Nephron (organoid): Measurements from ENCODE around the gene CYTH4.
A peak's percentile ranks its signal among the peaks of the same experiment; 100 is the strongest.

Experiments
- H3K27ac Mint-ChIP-seq, 3 experiments: 2 replicates each; pipeline ENCODE4 v1.8.0; 2020; ENCODE audit warnings: mixed read lengths in 3 of 3, mild to moderate bottlenecking in 2 of 3, moderate library complexity in 1 of 3
- H3K27me3 Mint-ChIP-seq: 2 replicates; pipeline ENCODE4 v1.8.0; 2021; ENCODE audit warnings: low read depth, mild to moderate bottlenecking, moderate library complexity, mixed read lengths
- H3K36me3 Mint-ChIP-seq: 2 replicates; pipeline ENCODE4 v1.8.0; 2020; ENCODE audit warnings: low read depth, mixed read lengths
- H3K4me1 Mint-ChIP-seq: 2 replicates; pipeline ENCODE4 v1.8.0; 2020; ENCODE audit warnings: mixed read lengths
- H3K4me3 Mint-ChIP-seq, 3 experiments: 2 replicates each; pipeline ENCODE4 v1.8.0; 2020; ENCODE audit warnings: mild to moderate bottlenecking in 3 of 3, mixed read lengths in 3 of 3, moderate library complexity in 2 of 3
- H3K9me3 Mint-ChIP-seq: 2 replicates; pipeline ENCODE4 v1.8.0; 2020; ENCODE audit warnings: mixed read lengths
- CTCF ChIP-seq, 3 experiments: fragments of 200-600 bp; sonication (generic); IDR thresholded peaks; one replicate each; pipeline ENCODE4 v1.5.0; 2021; ENCODE audit warnings: antibody characterized with exemption in 3 of 3; ENCODE audit not compliant: unreplicated experiment in 3 of 3

Gene CYTH4

GRCh38 chr22:37356922-37357321, 74.6 kb downstream of the CYTH4 start:
- no peaks in the 10 kb centered on the region for H3K36me3 Mint-ChIP-seq
- H3K27ac Mint-ChIP-seq: peak overlapping the region in 1 of 3 experiments; percentile 48
- no peak overlapping the region for H3K4me3 Mint-ChIP-seq
- H3K4me1 Mint-ChIP-seq: peaks cover 37% of the 10 kb centered on the region
- H3K9me3 Mint-ChIP-seq: no peaks in the 10 kb centered on the region
- no peak for TF ChIP-seq CTCF (IDR thresholded peaks at IDR 0.05; ENCODE audit: unreplicated experiment in 3 of 3)
- H3K27me3 Mint-ChIP-seq: peaks cover 24% of the 10 kb centered on the region

GRCh38 chr22:37357446-37358075, 75.3 kb downstream of the CYTH4 start:
- H3K4me1 Mint-ChIP-seq: peaks cover 42% of the 10 kb centered on the region
- peaks cover 21% of the 10 kb centered on the region for H3K27me3 Mint-ChIP-seq
- no peak for TF ChIP-seq CTCF (IDR thresholded peaks at IDR 0.05; ENCODE audit: unreplicated experiment in 3 of 3)
- H3K4me3 Mint-ChIP-seq: no peak overlapping the region
- no peaks in the 10 kb centered on the region for H3K36me3 Mint-ChIP-seq
- no peaks in the 10 kb centered on the region for H3K9me3 Mint-ChIP-seq
- H3K27ac Mint-ChIP-seq: peak overlapping the region in 1 of 3 experiments; percentile 48

GRCh38 chr22:37358386-37358785, 76.1 kb downstream of the CYTH4 start:
- H3K36me3 Mint-ChIP-seq: no peaks in the 10 kb centered on the region

DNA sequence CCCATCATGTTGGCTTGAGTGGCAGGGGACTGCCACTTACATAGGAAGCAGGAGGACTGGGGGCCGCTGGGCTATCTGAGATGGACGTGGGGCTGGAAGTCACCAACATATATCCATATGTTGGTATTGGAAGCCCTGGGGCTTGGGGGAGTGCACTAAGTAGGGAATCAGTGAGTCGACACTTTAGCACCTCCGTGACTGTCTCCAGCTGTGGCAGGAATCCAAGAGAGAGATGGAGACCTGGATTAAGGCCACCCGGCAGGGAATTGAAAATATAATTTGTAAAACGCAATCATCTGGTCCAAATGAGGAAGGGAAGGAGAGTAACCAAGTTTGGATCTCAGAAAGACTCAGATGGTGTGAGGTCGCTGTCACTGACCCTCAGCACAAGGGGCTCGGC, 76.6 kb downstream of the CYTH4 start:
- Mint-ChIP-seq H3K36me3 (no peaks in the 10 kb centered on the region), H3K9me3 (no peaks in the 10 kb centered on the region), H3K27me3 (peaks cover 13% of the 10 kb centered on the region), H3K27ac (peak overlapping the region in 2 of 3 experiments; percentile 36 to 57), H3K4me3 (no peak overlapping the region), H3K4me1 (peaks cover 55% of the 10 kb centered on the region)
- TF ChIP-seq CTCF (IDR thresholded peaks at IDR 0.05; ENCODE audit: unreplicated experiment in 3 of 3): no peak

More at GRCh38 chr22:37358386-37358785, 76.1 kb downstream of the CYTH4 start:
- peak overlapping the region in 2 of 3 experiments; percentile 36 to 57 for H3K27ac Mint-ChIP-seq
- no peak overlapping the region for H3K4me3 Mint-ChIP-seq
- peaks cover 50% of the 10 kb centered on the region for H3K4me1 Mint-ChIP-seq
- peaks cover 13% of the 10 kb centered on the region for H3K27me3 Mint-ChIP-seq
- no peak for TF ChIP-seq CTCF (IDR thresholded peaks at IDR 0.05; ENCODE audit: unreplicated experiment in 3 of 3)
- no peaks in the 10 kb centered on the region for H3K9me3 Mint-ChIP-seq

- Mint-ChIP-seq H3K4me3 (peak overlapping the region in 1 of 3 experiments; percentile 49), H3K9me3 (no peaks in the 10 kb centered on the region), H3K4me1 (peaks cover 68% of the 10 kb centered on the region), H3K36me3 (no peaks in the 10 kb centered on the region), H3K27me3 (peaks cover 13% of the 10 kb centered on the region), H3K27ac (peak overlapping the region in 2 of 3 experiments; percentile 19 to 40)
- TF ChIP-seq CTCF (IDR thresholded peaks at IDR 0.05; ENCODE audit: unreplicated experiment in 3 of 3): no peak
Observed at GRCh38 chr22:37362621-37363020, 80.3 kb downstream of the CYTH4 start.
